ENCODE results near the gene OTOF. TPM values are rescaled to one million over a fixed set of nuclear protein-coding genes. Genes with fewer than 3 reads are reported as not detected.

Gene OTOF
- total RNA-seq (0.16 and 0.22 TPM in 2 replicates), polyA plus RNA-seq (0.05 and 0.06 TPM in 2 replicates), polyA minus RNA-seq (not detected in 2 replicates), Bru-seq, nascent RNA (percentile 7 among the genes with signal in this experiment), BruChase-seq, experiment 1, labeled RNA remaining after a 6-hour chase (percentile 1 among the genes with signal in this experiment), BruChase-seq, experiment 2, labeled RNA remaining after a 2-hour chase (not detected)
- polyA plus RNA-seq (2011; cell fraction: cytosol; rRNA removed): 0.01 and 0.03 TPM in 2 replicates
- polyA plus RNA-seq (2011; cell fraction: nucleus; rRNA removed): 0.07 and 0.08 TPM in 2 replicates
- polyA plus RNA-seq (2012): 0.05 TPM in 1 of 2 replicates, not detected in the other
- not detected for polyA minus RNA-seq (2011; cell fraction: cytosol; rRNA and poly(A)+ RNA removed)
- polyA minus RNA-seq (2011; cell fraction: nucleus; rRNA and poly(A)+ RNA removed): not detected in 2 replicates
- long read RNA-seq, partial matches to known transcripts: 0 of 5 reads
- long read RNA-seq, other reads (novel, unspliced or antisense): 5 of 5 reads

DNA sequence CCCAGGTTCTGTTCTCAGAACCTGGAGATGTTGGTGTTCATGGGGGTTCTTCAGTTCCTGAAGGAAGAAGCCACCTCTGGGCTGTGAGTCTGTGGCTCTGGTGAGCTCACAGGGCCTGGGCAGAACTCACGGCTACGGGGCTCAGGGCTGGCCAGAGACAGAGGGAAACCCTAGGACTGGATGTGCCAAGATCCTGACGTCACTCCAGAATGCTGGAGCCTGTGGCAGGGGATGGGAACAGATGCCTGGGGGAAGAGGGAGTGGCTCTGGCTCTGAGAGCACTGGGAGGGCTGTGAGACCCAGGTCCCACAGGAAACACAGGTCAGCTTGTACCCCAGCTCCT is at the start of gene OTOF:
OTOF (minus strand) TSS at position 214 of the 343 bp plus-strand sequence.
- Histone ChIP-seq H2AFZ (ENCODE audit: low read depth, low read length) (no peak within 1 kb of the TSS), H3K27ac (ENCODE audit: insufficient read depth, low read depth, low read length) (no peak within 1 kb of the TSS), H3K4me1 (ENCODE audit: control insufficient read depth, extremely low read depth, insufficient read depth, low read length) (no peaks in the 10 kb centered on the region), H3K36me3 (ENCODE audit: control insufficient read depth in 2 of 2, extremely low read depth in 1 of 2, insufficient read depth in 2 of 2, low read length in 2 of 2) (no peaks in the 10 kb centered on the region), H3K4me2 (ENCODE audit: insufficient read depth, low read length) (no peak within 1 kb of the TSS), H3K27me3 (ENCODE audit: control insufficient read depth in 2 of 2, insufficient read depth in 2 of 2, low read length in 2 of 2) (no peaks in the 10 kb centered on the region), H3K9me3 (replicated peaks; ENCODE audit: control insufficient read depth, insufficient read depth, low read length) (no peaks in the 10 kb centered on the region), H4K20me1 (replicated peaks; ENCODE audit: control insufficient read depth, extremely low read depth, insufficient read depth, low read length) (no peaks in the 10 kb centered on the region), H3K4me3 (replicated peaks in 1 of 3; ENCODE audit: insufficient read depth in 1 of 3, low read depth in 1 of 3, low read length in 3 of 3) (no peak within 1 kb of the TSS), H3K9ac (replicated peaks; ENCODE audit: extremely low read depth, insufficient read depth, low read length) (no peak within 1 kb of the TSS), H3K9me1 (replicated peaks; ENCODE audit: control insufficient read depth, extremely low read depth, insufficient read depth, low read length) (no peaks in the 10 kb centered on the region), H3K79me2 (ENCODE audit: control insufficient read depth, insufficient read depth, low read length) (no peaks in the 10 kb centered on the region)
- FAIRE-seq (no peak), DNase-seq (ENCODE audit: low read depth, low spot score) (peak; percentile 30)
- CTCF ChIA-PET: interaction anchor here (1.0 to 1.2 kb wide), 2 partner anchors 9 to 11 kb away, joined by 3 to 5 read pairs; no protein-coding TSS in a partner anchor
- BruUV-seq (replicated peaks): no TSS peak
- dilution Hi-C loops (cut with MboI; ENCODE audit: extremely low pct_ligation_motif_present, low sequenced_read_pairs) (no loop called here), intact Hi-C loops (cut with micrococcal nuclease) (no loop called here)
- TF ChIP-seq POLR2AphosphoS5 (IDR thresholded peaks at IDR 0.05; ENCODE audit: insufficient read depth, low read depth, low read length) (no peak), EZH2 (IDR thresholded peaks at IDR 0.05; ENCODE audit: borderline replicate concordance, low read depth, low read length, severe bottlenecking) (no peak), JUN (IDR thresholded peaks at IDR 0.05; ENCODE audit: borderline replicate concordance, insufficient read depth, insufficient read length, low read depth) (no peak)
- TF ChIP-seq, protein P1, sequence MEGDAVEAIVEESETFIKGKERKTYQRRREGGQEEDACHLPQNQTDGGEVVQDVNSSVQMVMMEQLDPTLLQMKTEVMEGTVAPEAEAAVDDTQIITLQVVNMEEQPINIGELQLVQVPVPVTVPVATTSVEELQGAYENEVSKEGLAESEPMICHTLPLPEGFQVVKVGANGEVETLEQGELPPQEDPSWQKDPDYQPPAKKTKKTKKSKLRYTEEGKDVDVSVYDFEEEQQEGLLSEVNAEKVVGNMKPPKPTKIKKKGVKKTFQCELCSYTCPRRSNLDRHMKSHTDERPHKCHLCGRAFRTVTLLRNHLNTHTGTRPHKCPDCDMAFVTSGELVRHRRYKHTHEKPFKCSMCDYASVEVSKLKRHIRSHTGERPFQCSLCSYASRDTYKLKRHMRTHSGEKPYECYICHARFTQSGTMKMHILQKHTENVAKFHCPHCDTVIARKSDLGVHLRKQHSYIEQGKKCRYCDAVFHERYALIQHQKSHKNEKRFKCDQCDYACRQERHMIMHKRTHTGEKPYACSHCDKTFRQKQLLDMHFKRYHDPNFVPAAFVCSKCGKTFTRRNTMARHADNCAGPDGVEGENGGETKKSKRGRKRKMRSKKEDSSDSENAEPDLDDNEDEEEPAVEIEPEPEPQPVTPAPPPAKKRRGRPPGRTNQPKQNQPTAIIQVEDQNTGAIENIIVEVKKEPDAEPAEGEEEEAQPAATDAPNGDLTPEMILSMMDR (IDR thresholded peaks at IDR 0.05; ENCODE audit: extremely low read depth in 1 of 2, insufficient read depth in 1 of 2, low read depth in 1 of 2, low read length in 2 of 2): no peak
- POLR2A ChIA-PET: interaction anchor here (0.6 kb wide), 1 partner anchor 19 kb away, joined by 3 read pairs; no protein-coding TSS in a partner anchor

All from endothelial cell of umbilical vein (primary cell).